ENCODE data around the gene ZSWIM4.

ZSWIM4 gene

GRCh38 chr19:13875824-13876223 is 80.6 kb downstream of the ZSWIM4 start:
- Histone ChIP-seq H3K27ac (ENCODE audit: low read length) (no peak overlapping the region), H3K4me3 (ENCODE audit: low read length) (no peak overlapping the region), H3K36me3 (replicated peaks; ENCODE audit: low read depth, low read length) (no peaks in the 10 kb centered on the region), H3K9me3 (ENCODE audit: insufficient read depth, low read length) (no peaks in the 10 kb centered on the region), H2AFZ (ENCODE audit: low read depth, low read length) (no peak overlapping the region), H3K79me2 (ENCODE audit: low read length) (no peaks in the 10 kb centered on the region), H3K4me2 (ENCODE audit: low read length) (no peak overlapping the region), H3K9ac (ENCODE audit: low read length) (no peak overlapping the region), H3K27me3 (ENCODE audit: low read depth, low read length) (peaks cover 9% of the 10 kb centered on the region), H3K4me1 (ENCODE audit: low read length) (peaks cover 15% of the 10 kb centered on the region), H4K20me1 (ENCODE audit: insufficient read depth, low read length) (no peaks in the 10 kb centered on the region)
- no peak for TF ChIP-seq EZH2phosphoT487 (IDR thresholded peaks at IDR 0.05; ENCODE audit: low read depth)

- Histone ChIP-seq H3K4me2 (ENCODE audit: low read length) (no peak within 1 kb of the TSS), H3K4me1 (ENCODE audit: low read length) (peaks cover 25% of the 10 kb centered on the region), H3K9me3 (ENCODE audit: insufficient read depth, low read length) (no peaks in the 10 kb centered on the region), H3K4me3 (ENCODE audit: low read length) (no peak within 1 kb of the TSS), H2AFZ (ENCODE audit: low read depth, low read length) (no peak within 1 kb of the TSS), H3K36me3 (replicated peaks; ENCODE audit: low read depth, low read length) (no peaks in the 10 kb centered on the region), H3K27ac (ENCODE audit: low read length) (no peak within 1 kb of the TSS), H3K79me2 (ENCODE audit: low read length) (no peaks in the 10 kb centered on the region), H3K9ac (ENCODE audit: low read length) (no peak within 1 kb of the TSS), H4K20me1 (ENCODE audit: insufficient read depth, low read length) (no peaks in the 10 kb centered on the region), H3K27me3 (ENCODE audit: low read depth, low read length) (peaks cover 9% of the 10 kb centered on the region)
- no peak for TF ChIP-seq EZH2phosphoT487 (IDR thresholded peaks at IDR 0.05; ENCODE audit: low read depth)
- no peak for TF ChIP-seq CTCF (IDR thresholded peaks at IDR 0.05; ENCODE audit: low read depth, low read length)
Measured at GRCh38 chr19:13876834-13877233, 81.6 kb downstream of the ZSWIM4 start, which contains the start of gene NANOS3. Gene NANOS3 (plus strand): TSS chr19:13877134. CDS start chr19:13877249, 115 bp downstream.

- H3K4me3 ChIP-seq (ENCODE audit: low read length) = no peak overlapping the region
- peaks cover 9% of the 10 kb centered on the region for H3K27me3 ChIP-seq (ENCODE audit: low read depth, low read length)
- TF ChIP-seq CTCF (IDR thresholded peaks at IDR 0.05; ENCODE audit: low read depth, low read length) = no peak
- TF ChIP-seq EZH2phosphoT487 (IDR thresholded peaks at IDR 0.05; ENCODE audit: low read depth) = no peak
- H2AFZ ChIP-seq (ENCODE audit: low read depth, low read length) = no peak overlapping the region
- H3K9me3 ChIP-seq (ENCODE audit: insufficient read depth, low read length) = no peaks in the 10 kb centered on the region
- no peak overlapping the region for H3K27ac ChIP-seq (ENCODE audit: low read length)
- H3K4me1 ChIP-seq (ENCODE audit: low read length) = peaks cover 29% of the 10 kb centered on the region
- H3K9ac ChIP-seq (ENCODE audit: low read length) = no peak overlapping the region
- H4K20me1 ChIP-seq (ENCODE audit: insufficient read depth, low read length) = no peaks in the 10 kb centered on the region
- H3K4me2 ChIP-seq (ENCODE audit: low read length) = no peak overlapping the region
- H3K36me3 ChIP-seq (replicated peaks; ENCODE audit: low read depth, low read length) = no peaks in the 10 kb centered on the region
- no peaks in the 10 kb centered on the region for H3K79me2 ChIP-seq (ENCODE audit: low read length)
Measured at GRCh38 chr19:13877303-13877702, 82.1 kb downstream of the ZSWIM4 start.

GRCh38 chr19:13880059-13881043 is 85.1 kb downstream of the ZSWIM4 start:
- Histone ChIP-seq H3K36me3 (replicated peaks; ENCODE audit: low read depth, low read length) (no peaks in the 10 kb centered on the region), H4K20me1 (ENCODE audit: insufficient read depth, low read length) (no peaks in the 10 kb centered on the region), H2AFZ (ENCODE audit: low read depth, low read length) (peak overlapping the region; percentile 78), H3K27ac (ENCODE audit: low read length) (peak overlapping the region; percentile 41), H3K4me2 (ENCODE audit: low read length) (peak overlapping the region; percentile 92), H3K4me3 (ENCODE audit: low read length) (peak overlapping the region; percentile 77), H3K27me3 (ENCODE audit: low read depth, low read length) (peaks cover 9% of the 10 kb centered on the region), H3K9me3 (ENCODE audit: insufficient read depth, low read length) (no peaks in the 10 kb centered on the region), H3K79me2 (ENCODE audit: low read length) (no peaks in the 10 kb centered on the region), H3K4me1 (ENCODE audit: low read length) (peaks cover 37% of the 10 kb centered on the region), H3K9ac (ENCODE audit: low read length) (peak overlapping the region; percentile 71)
- TF ChIP-seq EZH2phosphoT487 (IDR thresholded peaks at IDR 0.05; ENCODE audit: low read depth) (no peak), CTCF (IDR thresholded peaks at IDR 0.05; ENCODE audit: low read depth, low read length) (peak; percentile 99)
